Epidermal melanocyte (primary cell): ENCODE data around the gene OR2T12.
A peak's percentile ranks its signal among the peaks of the same experiment; 100 is the strongest.
"Not testable (repeated sequence)": the region's sequence is repeated elsewhere in the genome, so short reads cannot be mapped to it uniquely, and the experiment has no call there.

Experiments used
- DNase-seq: peaks from one replicate; pipeline ENCODE4 v3.0.0; 2011; ENCODE audit warnings: low spot score; ENCODE audit not compliant: insufficient read length

The OR2T12 gene

GRCh38 chr1:248303324-248303723 is at the start of gene OR2T12:
TSS of gene OR2T12 (minus strand) at chr1:248303424. CDS start at chr1:248295578, 7,846 bp downstream.
- DNase-seq = no peak

- no peak for DNase-seq
These were observed 45.3 kb upstream of the OR2T12 start, which contains the start of gene OR14C36 for GRCh38 chr1:248348475-248348874. TSS of gene OR14C36 (plus strand) at chr1:248348775. CDS start at chr1:248348775, 0 bp downstream.

GRCh38 chr1:248343451-248343850 is 40.2 kb upstream of the OR2T12 start:
- no peak for DNase-seq

- no peak for DNase-seq
These were observed 21.2 kb upstream of the OR2T12 start, which contains the start of gene OR2M7 for GRCh38 chr1:248324468-248324867. TSS of gene OR2M7 (minus strand) at chr1:248324568. CDS start at chr1:248324568, 0 bp downstream.

GRCh38 chr1:248316796-248317195 is 13.6 kb upstream of the OR2T12 start:
- DNase-seq = no peak

- DNase-seq = not testable (repeated sequence)
These were observed 3.5 kb upstream of the OR2T12 start for GRCh38 chr1:248306740-248307139.

- DNase-seq = no peak
These were observed 2.9 kb upstream of the OR2T12 start for GRCh38 chr1:248306103-248306502.

- not testable (repeated sequence) for DNase-seq
These were observed 2.4 kb upstream of the OR2T12 start for GRCh38 chr1:248305672-248306071.

GRCh38 chr1:248288391-248288790 is 14.8 kb downstream of the OR2T12 start:
- no peak for DNase-seq

GRCh38 chr1:248277876-248278275 is 25.3 kb downstream of the OR2T12 start, which contains the start of gene OR2T33:
TSS of gene OR2T33 (minus strand) at chr1:248277976. CDS start at chr1:248273814, 4,162 bp downstream.
- no peak for DNase-seq

- DNase-seq = not testable (repeated sequence)
These were observed 30.0 kb downstream of the OR2T12 start for GRCh38 chr1:248273225-248273624.

- DNase-seq = no peak
These were observed 35.0 kb downstream of the OR2T12 start for GRCh38 chr1:248268178-248268577.

- not testable (repeated sequence) for DNase-seq
These were observed 43.9 kb downstream of the OR2T12 start for GRCh38 chr1:248259309-248259708.

- peak; percentile 24 for DNase-seq
These were observed 60.0 kb downstream of the OR2T12 start for GRCh38 chr1:248243204-248243603.
